Medulla oblongata (tissue), 1 donor: ENCODE results near the gene CDK6.
"Not testable (repeated sequence)": the region's sequence is repeated elsewhere in the genome, so short reads cannot be mapped to it uniquely, and the experiment has no call there.

Source experiments
- DNase-seq: peaks from one replicate; pipeline ENCODE4 v3.0.0-alpha.2; 2015; ENCODE audit errors: extremely low spot score

CDK6 gene

GRCh38 chr7:92761391-92762097 is 74.8 kb downstream of the CDK6 start:
- peak; percentile 72 for DNase-seq

GRCh38 chr7:92758796-92759431 is 77.5 kb downstream of the CDK6 start:
- DNase-seq = no peak

GRCh38 chr7:92757311-92757910 is 79.0 kb downstream of the CDK6 start:
- not testable (repeated sequence) for DNase-seq

- no peak for DNase-seq
Observed at GRCh38 chr7:92755680-92756079, 80.7 kb downstream of the CDK6 start.

GRCh38 chr7:92754919-92755581 is 81.3 kb downstream of the CDK6 start:
- peak; percentile 75 for DNase-seq

- no peak for DNase-seq
Observed at GRCh38 chr7:92753614-92754013, 82.8 kb downstream of the CDK6 start.

GRCh38 chr7:92751902-92752901 is 84.2 kb downstream of the CDK6 start:
- no peak for DNase-seq

GRCh38 chr7:92750946-92751345 is 85.4 kb downstream of the CDK6 start:
- no peak for DNase-seq

- DNase-seq = no peak
Observed at GRCh38 chr7:92750447-92750839, 85.9 kb downstream of the CDK6 start.

GRCh38 chr7:92749832-92750446 is 86.4 kb downstream of the CDK6 start:
- DNase-seq = no peak

GRCh38 chr7:92749327-92749755 is 87.0 kb downstream of the CDK6 start:
- no peak for DNase-seq

- DNase-seq = no peak
Observed at GRCh38 chr7:92748495-92748894, 87.9 kb downstream of the CDK6 start.

- no peak for DNase-seq
Observed at GRCh38 chr7:92747041-92747835, 89.1 kb downstream of the CDK6 start.

GRCh38 chr7:92745241-92745640 is 91.1 kb downstream of the CDK6 start:
- DNase-seq = no peak

GRCh38 chr7:92744180-92744579 is 92.2 kb downstream of the CDK6 start:
- DNase-seq = not testable (repeated sequence)

GRCh38 chr7:92742186-92742585 is 94.2 kb downstream of the CDK6 start:
- DNase-seq = no peak

GRCh38 chr7:92740700-92741126 is 95.7 kb downstream of the CDK6 start:
- DNase-seq = no peak

- DNase-seq = no peak
Observed at GRCh38 chr7:92740134-92740533, 96.2 kb downstream of the CDK6 start.

GRCh38 chr7:92739091-92739490 is 97.3 kb downstream of the CDK6 start:
- DNase-seq = no peak

GRCh38 chr7:92737706-92738105 is 98.7 kb downstream of the CDK6 start:
- no peak for DNase-seq
